ENCODE results near the gene RPL18A. TPM values are rescaled to one million over a fixed set of nuclear protein-coding genes. Genes with fewer than 3 reads are reported as not detected.

Gene RPL18A
- total RNA-seq, 2 experiments from 2014 or later = 3,144 to 3,196 TPM

DNA sequence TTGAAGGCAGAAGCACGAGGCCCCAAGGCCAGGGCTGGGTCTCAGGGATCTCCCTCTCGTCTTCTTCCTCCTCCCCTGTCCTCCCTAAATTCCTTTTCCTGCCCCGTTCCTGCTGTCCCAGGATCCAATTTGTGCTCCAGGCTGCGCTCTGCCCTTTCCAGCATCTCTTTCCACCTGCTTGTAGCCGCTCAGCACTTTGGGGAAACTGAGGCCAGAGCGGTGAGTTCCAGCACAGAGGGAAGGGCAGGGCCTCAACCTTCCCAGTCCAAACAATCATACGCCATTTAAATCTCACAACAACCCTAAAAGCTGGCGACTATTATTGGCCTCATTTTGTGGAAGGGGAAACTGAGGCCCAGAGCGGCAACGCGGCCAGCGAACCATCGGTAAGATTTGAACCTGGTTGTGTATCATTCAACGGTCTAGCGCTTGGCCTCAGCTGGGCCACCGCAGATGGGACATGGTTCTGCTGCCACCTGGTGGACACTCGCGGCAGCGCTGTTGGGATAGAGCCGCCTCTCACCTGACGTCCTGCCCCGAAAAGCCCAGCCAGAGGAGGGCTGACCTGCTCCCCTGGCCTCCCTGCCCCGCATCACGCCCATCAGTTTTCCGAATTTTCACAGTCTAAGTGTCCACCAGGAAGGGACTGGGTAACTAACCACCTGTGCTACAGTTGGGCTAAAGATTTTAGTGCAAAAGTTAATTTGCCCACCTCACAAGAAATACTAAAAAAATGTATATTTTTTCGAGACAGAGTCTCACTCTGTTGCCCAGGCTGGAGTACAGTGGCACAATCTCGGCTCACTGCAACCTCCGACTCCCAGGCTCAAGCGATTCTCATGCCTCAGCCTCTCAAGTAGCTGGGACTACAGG is 4.2 kb upstream of the RPL18A start:
- Mint-ChIP-seq H3K36me3 (peaks cover 12% of the 10 kb centered on the region), H3K27ac (no peak overlapping the region), H3K4me3 (no peak overlapping the region), H3K27me3 (peaks cover 5% of the 10 kb centered on the region), H3K9me3 (no peaks in the 10 kb centered on the region), H3K4me1 (peaks cover 21% of the 10 kb centered on the region)
- peak; percentile 86 for DNase-seq

GRCh38 chr19:17860331-17860992 is 752 bp downstream of the RPL18A start:
- H3K4me1 Mint-ChIP-seq = peaks cover 38% of the 10 kb centered on the region
- H3K9me3 Mint-ChIP-seq = no peaks in the 10 kb centered on the region
- H3K4me3 Mint-ChIP-seq = peak overlapping the region; percentile 99
- peaks cover 55% of the 10 kb centered on the region for H3K36me3 Mint-ChIP-seq
- no peak for DNase-seq
- peaks cover 10% of the 10 kb centered on the region for H3K27me3 Mint-ChIP-seq
- H3K27ac Mint-ChIP-seq = peak overlapping the region; percentile 99

DNA sequence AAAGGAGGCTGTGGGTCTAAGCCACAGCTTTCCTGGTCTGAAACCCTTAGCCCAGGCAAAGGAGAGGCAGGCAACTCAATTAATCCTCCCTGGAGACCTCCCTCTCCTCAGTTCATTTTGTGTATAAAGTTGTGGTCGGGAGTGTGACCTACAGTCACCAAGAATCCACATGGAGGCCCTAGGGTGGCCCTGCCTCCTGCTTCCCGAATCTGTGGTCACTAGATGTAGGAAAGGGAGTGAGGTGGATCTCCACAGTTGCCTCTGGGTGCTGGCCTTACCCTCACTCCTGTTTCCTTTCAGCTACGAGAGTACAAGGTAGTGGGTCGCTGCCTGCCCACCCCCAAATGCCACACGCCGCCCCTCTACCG is 1.3 kb downstream of the RPL18A start:
- H3K4me1 Mint-ChIP-seq = peaks cover 39% of the 10 kb centered on the region
- H3K9me3 Mint-ChIP-seq = no peaks in the 10 kb centered on the region
- H3K27ac Mint-ChIP-seq = peak overlapping the region; percentile 99
- peaks cover 10% of the 10 kb centered on the region for H3K27me3 Mint-ChIP-seq
- H3K36me3 Mint-ChIP-seq = peaks cover 60% of the 10 kb centered on the region
- peak overlapping the region; percentile 99 for H3K4me3 Mint-ChIP-seq
- DNase-seq = no peak

DNA sequence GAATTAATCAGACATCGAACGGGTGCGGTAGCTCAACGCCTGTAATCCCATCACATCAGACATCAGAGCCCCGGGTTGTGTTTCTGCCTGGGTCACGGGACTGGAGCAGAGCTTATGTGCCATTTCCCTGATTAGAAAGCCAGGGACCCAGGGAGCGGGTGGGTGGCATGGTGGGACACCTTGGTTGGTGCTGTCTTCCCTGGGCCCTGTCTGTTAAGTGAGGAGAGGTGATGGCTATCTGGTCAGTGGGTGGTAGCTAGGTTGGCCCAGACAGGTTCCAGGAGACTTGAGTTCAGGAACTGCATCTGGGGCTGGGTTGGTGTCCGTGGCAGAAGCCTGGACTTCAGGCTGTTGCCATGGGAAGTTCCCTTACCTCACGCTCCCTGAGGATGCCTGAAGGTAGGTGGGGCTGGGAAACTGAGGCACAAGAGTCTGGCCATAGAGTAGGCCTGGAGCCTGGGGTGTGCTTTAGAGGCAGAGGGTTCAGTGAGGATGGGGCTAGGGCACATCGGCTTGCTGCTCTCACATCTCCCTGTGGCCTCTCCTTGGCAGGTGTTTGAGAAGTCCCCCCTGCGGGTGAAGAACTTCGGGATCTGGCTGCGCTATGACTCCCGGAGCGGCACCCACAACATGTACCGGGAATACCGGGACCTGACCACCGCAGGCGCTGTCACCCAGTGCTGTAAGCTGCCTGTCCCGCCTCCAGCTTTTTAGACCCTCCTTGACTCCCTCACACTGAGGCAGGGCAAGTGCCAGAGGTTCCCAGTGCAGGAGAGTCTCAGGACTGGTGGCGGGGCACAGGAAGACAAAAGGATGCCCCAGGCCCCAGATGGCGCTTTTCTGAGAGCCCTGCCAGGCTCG is 2.1 kb downstream of the RPL18A start:
- Mint-ChIP-seq H3K27ac (peak overlapping the region; percentile 99), H3K27me3 (peaks cover 10% of the 10 kb centered on the region), H3K4me1 (peaks cover 40% of the 10 kb centered on the region), H3K9me3 (no peaks in the 10 kb centered on the region), H3K4me3 (peak overlapping the region; percentile 99), H3K36me3 (peaks cover 60% of the 10 kb centered on the region)
- no peak for DNase-seq

DNA sequence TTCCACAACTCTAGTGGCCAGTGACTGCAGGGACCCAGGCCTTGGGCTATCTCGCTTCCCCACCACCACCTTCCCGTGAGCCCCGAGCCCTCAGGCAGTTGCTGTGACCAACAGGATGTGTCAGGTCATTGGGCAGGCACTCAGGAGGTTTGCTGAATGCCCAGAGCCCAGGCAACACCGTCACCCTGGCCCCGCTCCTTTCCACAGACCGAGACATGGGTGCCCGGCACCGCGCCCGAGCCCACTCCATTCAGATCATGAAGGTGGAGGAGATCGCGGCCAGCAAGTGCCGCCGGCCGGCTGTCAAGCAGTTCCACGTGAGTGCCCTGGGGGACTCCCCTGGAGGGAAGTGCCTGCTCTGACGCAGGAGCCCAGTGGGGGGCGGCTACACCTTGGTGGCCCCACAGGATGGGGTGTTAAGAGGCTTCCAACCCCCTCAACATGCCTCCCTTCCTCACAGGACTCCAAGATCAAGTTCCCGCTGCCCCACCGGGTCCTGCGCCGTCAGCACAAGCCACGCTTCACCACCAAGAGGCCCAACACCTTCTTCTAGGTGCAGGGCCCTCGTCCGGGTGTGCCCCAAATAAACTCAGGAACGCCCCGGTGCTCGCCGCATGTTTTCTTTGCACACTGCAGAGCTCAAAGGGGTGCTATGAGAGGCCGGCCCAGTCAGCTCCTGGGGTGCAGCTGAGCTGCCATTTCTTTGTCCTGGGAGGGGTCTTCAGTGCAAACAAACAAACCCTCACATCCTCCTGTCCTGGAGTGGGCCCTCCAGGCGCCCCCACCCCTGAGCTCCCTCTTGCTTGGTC is 3.2 kb downstream of the RPL18A start:
- H3K4me3 Mint-ChIP-seq = peak overlapping the region; percentile 99
- peaks cover 10% of the 10 kb centered on the region for H3K27me3 Mint-ChIP-seq
- peaks cover 40% of the 10 kb centered on the region for H3K4me1 Mint-ChIP-seq
- H3K36me3 Mint-ChIP-seq = peaks cover 60% of the 10 kb centered on the region
- no peak for DNase-seq
- H3K9me3 Mint-ChIP-seq = no peaks in the 10 kb centered on the region
- peak overlapping the region; percentile 99 for H3K27ac Mint-ChIP-seq

- peaks cover 40% of the 10 kb centered on the region for H3K4me1 Mint-ChIP-seq
- no peaks in the 10 kb centered on the region for H3K9me3 Mint-ChIP-seq
- peak overlapping the region; percentile 81 for H3K27ac Mint-ChIP-seq
- H3K4me3 Mint-ChIP-seq = peak overlapping the region; percentile 63
- no peak for DNase-seq
- peaks cover 60% of the 10 kb centered on the region for H3K36me3 Mint-ChIP-seq
- H3K27me3 Mint-ChIP-seq = peaks cover 10% of the 10 kb centered on the region
Observed at GRCh38 chr19:17863520-17864182, 3.9 kb downstream of the RPL18A start.

- peaks cover 33% of the 10 kb centered on the region for H3K4me1 Mint-ChIP-seq
- peak overlapping the region; percentile 29 for H3K4me3 Mint-ChIP-seq
- H3K27ac Mint-ChIP-seq = peak overlapping the region; percentile 81
- DNase-seq = no peak
- H3K27me3 Mint-ChIP-seq = peaks cover 5% of the 10 kb centered on the region
- peaks cover 49% of the 10 kb centered on the region for H3K36me3 Mint-ChIP-seq
- no peaks in the 10 kb centered on the region for H3K9me3 Mint-ChIP-seq
Observed at GRCh38 chr19:17865364-17866311, 5.9 kb downstream of the RPL18A start.

DNA sequence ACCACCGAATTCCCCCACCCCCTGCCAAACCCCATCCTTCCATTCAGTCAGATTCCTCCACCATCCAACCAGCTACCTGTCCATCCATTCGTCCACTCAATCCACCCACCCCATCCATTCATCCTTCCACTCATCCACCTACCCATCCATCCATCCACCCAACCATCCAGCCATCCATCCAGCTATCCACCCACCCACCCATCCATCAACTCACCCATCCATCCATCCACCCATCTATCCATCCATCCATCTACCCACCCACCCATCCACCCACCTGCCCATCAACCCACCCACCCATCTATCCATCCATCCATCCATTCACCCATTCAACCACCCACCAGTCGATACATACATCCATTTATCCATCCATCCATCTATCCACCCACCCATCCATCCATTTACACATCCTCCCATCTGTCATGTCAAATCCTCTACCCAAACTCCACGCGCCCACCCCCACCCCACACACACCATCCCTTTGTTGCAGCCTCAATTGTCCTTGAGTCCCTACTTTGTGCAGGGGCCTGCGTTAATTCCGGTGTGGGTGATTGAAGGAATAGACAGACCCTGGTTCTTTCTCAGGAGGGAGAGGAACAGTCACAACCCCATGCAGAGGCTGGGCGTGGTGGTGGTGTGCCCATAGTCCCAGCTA is 6.7 kb downstream of the RPL18A start:
- no peak for DNase-seq
- no peaks in the 10 kb centered on the region for H3K9me3 Mint-ChIP-seq
- peak overlapping the region; percentile 81 for H3K27ac Mint-ChIP-seq
- H3K4me1 Mint-ChIP-seq = peaks cover 31% of the 10 kb centered on the region
- H3K27me3 Mint-ChIP-seq = peaks cover 5% of the 10 kb centered on the region
- no peak overlapping the region for H3K4me3 Mint-ChIP-seq
- peaks cover 41% of the 10 kb centered on the region for H3K36me3 Mint-ChIP-seq

GRCh38 chr19:17866964-17867486 is 7.3 kb downstream of the RPL18A start:
- H3K9me3 Mint-ChIP-seq = no peaks in the 10 kb centered on the region
- no peak for DNase-seq
- H3K27me3 Mint-ChIP-seq = peaks cover 5% of the 10 kb centered on the region
- peaks cover 35% of the 10 kb centered on the region for H3K36me3 Mint-ChIP-seq
- H3K27ac Mint-ChIP-seq = peak overlapping the region; percentile 12
- H3K4me3 Mint-ChIP-seq = no peak overlapping the region
- H3K4me1 Mint-ChIP-seq = peaks cover 30% of the 10 kb centered on the region

DNA sequence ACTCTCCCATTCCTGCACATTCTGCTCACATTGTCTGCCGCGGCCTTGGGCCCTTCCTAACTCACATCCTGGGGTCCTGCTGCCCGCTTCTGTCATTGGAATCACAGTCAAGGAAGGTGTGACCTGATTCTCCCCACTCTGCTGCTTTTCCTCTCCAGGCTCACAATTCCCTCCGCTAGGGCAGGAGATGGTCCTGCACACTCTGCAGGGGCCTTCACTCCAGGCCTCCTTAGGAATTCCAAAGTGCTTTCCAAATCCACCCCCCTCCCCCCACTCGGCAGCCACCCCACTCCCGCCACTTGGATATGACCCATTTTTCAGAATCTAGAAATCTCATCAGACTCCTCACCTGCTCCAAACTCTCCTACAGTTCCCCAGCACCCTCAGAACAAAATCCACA is 9.0 kb downstream of the RPL18A start:
- H3K9me3 Mint-ChIP-seq = no peaks in the 10 kb centered on the region
- H3K4me3 Mint-ChIP-seq = no peak overlapping the region
- peaks cover 18% of the 10 kb centered on the region for H3K36me3 Mint-ChIP-seq
- peaks cover 21% of the 10 kb centered on the region for H3K4me1 Mint-ChIP-seq
- no peak for DNase-seq
- peaks cover 5% of the 10 kb centered on the region for H3K27me3 Mint-ChIP-seq
- no peak overlapping the region for H3K27ac Mint-ChIP-seq

DNA sequence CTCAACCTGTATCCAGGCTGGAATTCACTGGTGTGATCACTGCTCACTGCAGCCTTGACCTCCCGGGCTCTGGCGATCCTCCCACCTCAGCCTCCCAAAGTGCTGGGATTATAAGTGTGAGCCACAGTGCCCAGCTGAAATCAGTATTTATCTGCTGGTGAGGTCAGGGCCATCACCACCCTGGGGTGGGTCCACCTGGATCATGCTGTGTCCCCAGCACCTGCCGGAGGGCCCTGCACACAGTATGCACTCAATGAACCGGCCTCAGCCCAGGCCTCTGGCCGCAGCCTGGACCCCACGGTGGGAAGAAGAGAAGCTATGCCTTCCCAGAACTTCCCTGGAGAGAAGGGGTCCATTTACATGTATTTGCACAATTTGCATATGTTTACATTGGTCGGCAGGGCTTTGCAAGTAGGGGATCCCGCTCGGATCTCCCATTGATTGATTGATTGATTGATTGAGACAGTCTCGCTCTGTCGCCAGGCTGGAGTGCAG is 9.5 kb downstream of the RPL18A start:
- Mint-ChIP-seq H3K27ac (no peak overlapping the region), H3K36me3 (peaks cover 14% of the 10 kb centered on the region), H3K27me3 (peaks cover 5% of the 10 kb centered on the region), H3K9me3 (no peaks in the 10 kb centered on the region), H3K4me1 (peaks cover 20% of the 10 kb centered on the region), H3K4me3 (no peak overlapping the region)
- no peak for DNase-seq

DNA sequence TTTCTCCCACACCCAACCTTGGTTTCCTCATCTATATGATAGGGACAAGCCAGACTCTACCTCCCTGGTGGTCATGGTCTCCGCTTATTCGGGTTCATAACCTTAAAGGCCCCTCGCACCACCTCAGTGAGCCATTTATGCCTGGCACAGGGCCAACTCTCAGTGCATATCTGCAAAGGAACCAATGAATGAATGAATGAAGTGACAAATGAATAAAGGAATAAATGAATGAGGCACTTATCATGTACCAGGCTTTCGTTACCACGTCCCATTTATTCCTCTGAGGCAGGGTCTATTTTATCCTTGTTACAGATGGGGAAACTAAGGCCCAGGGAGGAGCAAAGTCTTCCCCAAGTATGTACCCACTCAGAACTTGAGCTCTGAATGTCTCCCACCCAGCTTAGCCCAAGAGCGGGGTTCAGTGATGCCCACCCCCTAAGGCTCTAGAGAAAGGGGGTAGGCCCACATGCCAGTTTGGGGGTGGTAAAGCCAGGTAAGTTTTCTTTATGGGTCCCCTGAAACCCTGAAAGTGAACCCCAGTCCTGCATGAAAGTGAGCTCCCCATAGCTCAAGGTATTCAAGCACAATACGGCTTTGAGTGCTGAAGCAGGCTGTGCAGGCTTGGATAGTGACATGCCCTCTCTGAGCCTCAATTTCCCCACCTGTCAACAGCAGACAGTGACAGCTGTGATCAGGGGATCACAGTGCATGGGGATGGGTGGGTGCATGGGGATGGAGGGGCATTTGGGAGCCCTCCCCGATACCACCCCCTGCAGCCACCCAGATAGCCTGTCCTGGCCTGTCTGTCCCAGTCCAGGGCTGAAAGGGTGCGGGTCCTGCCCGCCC is 11.5 kb downstream of the RPL18A start:
- Mint-ChIP-seq H3K27me3 (no peaks in the 10 kb centered on the region), H3K36me3 (no peaks in the 10 kb centered on the region), H3K4me3 (peak overlapping the region; percentile 88), H3K9me3 (no peaks in the 10 kb centered on the region), H3K4me1 (peaks cover 10% of the 10 kb centered on the region), H3K27ac (no peak overlapping the region)
- no peak for DNase-seq

All from activated naive CD8-positive, alpha-beta T cell treated with anti-CD3 and anti-CD28 coated beads for 36 hours (primary cell).